Tongue (tissue), 2 donors: Measurements from ENCODE around the gene PAQR4. TPM values are rescaled to one million over a fixed set of nuclear protein-coding genes. Genes with fewer than 3 reads are reported as not detected.
A peak's percentile ranks its signal among the peaks of the same experiment; 100 is the strongest.

Experiments used
- DNase-seq: peaks from one replicate; pipeline ENCODE4 v3.0.0-alpha.2; 2015
- total RNA-seq: library from RNA; depleted of rRNA; stranded (reverse); fragments of >200 nt; gene quantifications from one replicate; pipeline ENCODE4 v1.2.3, GENCODE V29; 2014

PAQR4 gene
- total RNA-seq, 1 donor from 2014 or later: 6.2 TPM

GRCh38 chr16:2946649-2947048 is 22.5 kb upstream of the PAQR4 start:
- DNase-seq: no peak

- DNase-seq: no peak
Observed at GRCh38 chr16:2948807-2949704, 20.1 kb upstream of the PAQR4 start.

GRCh38 chr16:2949705-2950352 is 19.3 kb upstream of the PAQR4 start:
- no peak for DNase-seq

GRCh38 chr16:2950353-2950724 is 18.8 kb upstream of the PAQR4 start:
- DNase-seq: no peak

GRCh38 chr16:2950773-2951172 is 18.4 kb upstream of the PAQR4 start:
- no peak for DNase-seq

GRCh38 chr16:2952679-2953078 is 16.5 kb upstream of the PAQR4 start:
- no peak for DNase-seq

- no peak for DNase-seq
Observed at GRCh38 chr16:2953706-2954627, 15.2 kb upstream of the PAQR4 start.

GRCh38 chr16:2954656-2955381 is 14.3 kb upstream of the PAQR4 start:
- no peak for DNase-seq

- no peak for DNase-seq
Observed at GRCh38 chr16:2955438-2955778, 13.7 kb upstream of the PAQR4 start.

- no peak for DNase-seq
Observed at GRCh38 chr16:2955779-2956578, 13.2 kb upstream of the PAQR4 start.

- no peak for DNase-seq
Observed at GRCh38 chr16:2956579-2956956, 12.6 kb upstream of the PAQR4 start.

- no peak for DNase-seq
Observed at GRCh38 chr16:2959206-2959605, 9.9 kb upstream of the PAQR4 start.

GRCh38 chr16:2960183-2961010 is 8.8 kb upstream of the PAQR4 start:
- no peak for DNase-seq

GRCh38 chr16:2962334-2963073 is 6.6 kb upstream of the PAQR4 start:
- DNase-seq: no peak

GRCh38 chr16:2963074-2963722 is 6.0 kb upstream of the PAQR4 start:
- DNase-seq: peak; percentile 73

- peak; percentile 73 for DNase-seq
Observed at GRCh38 chr16:2963723-2964474, 5.2 kb upstream of the PAQR4 start, which contains the start of gene KREMEN2. Gene KREMEN2 (plus strand): TSS chr16:2964275. CDS start chr16:2964521, 246 bp downstream.

- DNase-seq: peak; percentile 82
Observed at GRCh38 chr16:2964475-2965336, 4.4 kb upstream of the PAQR4 start.
